HCT116 (cell line): ENCODE measurements around the gene CAMK2G. TPM values are rescaled to one million over a fixed set of nuclear protein-coding genes. Genes with fewer than 3 reads are reported as not detected.

Experiments used
- ATAC-seq: fragments of 200-7000 bp; cut with Tn5 transposase; 2 replicates; pipeline ENCODE4 v1.9.1; 2020; ENCODE audit warnings: mild to moderate bottlenecking, moderate library complexity
- BruUV-seq: library from RNA; stranded (reverse); fragments of 400-500 nt; replicated peaks from 2 replicates; lab custom pipeline; 2021; lab: Mats Ljungman, UMichigan
- CTCF ChIA-PET: fragments of 300-600 bp; sonication (Branson Sonifier 250); formaldehyde crosslinking; loops from one replicate; lab custom pipeline; 2021; ENCODE audit warnings: antibody characterized with exemption; lab: Charles Lee
- POLR2A ChIA-PET: fragments of 300-600, 350-600 bp; sonication (Branson Sonifier 250); formaldehyde crosslinking; loops from one replicate; lab custom pipeline; 2021; ENCODE audit warnings: antibody characterized with exemption; lab: Charles Lee
- RAD21 ChIA-PET, 2 experiments: fragments of 300-600 bp; sonication (Branson Sonifier 250); formaldehyde crosslinking; loops; one replicate each; lab custom pipeline; 2023; ENCODE audit warnings: low total read pairs in 2 of 2; ENCODE audit not compliant: uncharacterized antibody in 2 of 2, unreplicated experiment in 2 of 2, low non-redundant PET in 1 of 2; lab: Charles Lee
- DNase-seq: peaks from one replicate; pipeline ENCODE4 v3.0.0-alpha.2; 2010; ENCODE audit warnings: low read depth, low spot score
- H2AFZ ChIP-seq: fragments of 200-600 bp; shearing (Covaris generic), sonication (generic); 2 replicates; pipeline ENCODE4 v1.6.1; 2017; ENCODE audit warnings: low read depth, mixed run types, mixed read lengths, antibody characterized with exemption, low read length; ENCODE audit not compliant: poor library complexity, severe bottlenecking
- H3K27ac ChIP-seq: 2 replicates; pipeline ENCODE4 v1.5.1; 2012; ENCODE audit warnings: low read depth, low read length
- H3K27me3 ChIP-seq: fragments of 200-600 bp; sonication (generic); 2 replicates; pipeline ENCODE4 v1.6.1; 2016; ENCODE audit warnings: mixed run types, low read length, mixed read lengths; ENCODE audit not compliant: insufficient read depth
- H3K36me3 ChIP-seq, 2 experiments: fragments of 200-500 bp in 1 of 2; fragments of 200-600 bp in 1 of 2; sonication (Bioruptor generic) in 1 of 2; sonication (generic) in 1 of 2; 2 replicates each; pipeline versions ENCODE4 v1.5.1 to v1.6.1; 2014 to 2016; ENCODE audit warnings: low read length in 2 of 2, inconsistent platforms in 1 of 2, mixed read lengths in 1 of 2, mixed run types in 1 of 2; ENCODE audit not compliant: insufficient read depth in 2 of 2, control insufficient read depth in 1 of 2
- H3K4me1 ChIP-seq, 2 experiments: fragments of 200-600 bp in 1 of 2; sonication (generic) in 1 of 2; 2 replicates each; pipeline versions ENCODE4 v1.5.1 to v1.6.1; 2012 to 2017; ENCODE audit warnings: low read length in 2 of 2, inconsistent platforms in 1 of 2, mild to moderate bottlenecking in 1 of 2, mixed read lengths in 1 of 2, mixed run types in 1 of 2, moderate library complexity in 1 of 2; ENCODE audit not compliant: insufficient read depth in 2 of 2, control insufficient read depth in 1 of 2
- H3K4me2 ChIP-seq: fragments of 200-600 bp; sonication (generic); 2 replicates; pipeline ENCODE4 v1.6.1; 2017; ENCODE audit warnings: mixed run types, low read length, mixed read lengths
- H3K4me3 ChIP-seq, 2 experiments: fragments of 200-600 bp in 1 of 2; sonication (generic) in 1 of 2; replicated peaks in 1 of 2; 2 replicates each; pipeline ENCODE4 v1.5.1; 2011 to 2016; ENCODE audit warnings: low read length in 2 of 2, control low read depth in 1 of 2, low read depth in 1 of 2, mild to moderate bottlenecking in 1 of 2, mixed read lengths in 1 of 2, mixed run types in 1 of 2
- H3K79me2 ChIP-seq: fragments of 200-600 bp; sonication (generic); 2 replicates; pipeline ENCODE4 v1.6.1; 2017; ENCODE audit warnings: mild to moderate bottlenecking, mixed run types, low read length, moderate library complexity, mixed read lengths; ENCODE audit not compliant: insufficient read depth
- H3K9ac ChIP-seq: fragments of 200-600 bp; sonication (generic); 2 replicates; pipeline ENCODE4 v1.6.1; 2016; ENCODE audit warnings: low read length, mixed read lengths
- H3K9me2 ChIP-seq: fragments of 200-600 bp; sonication (generic), shearing (Covaris generic); 2 replicates; pipeline ENCODE4 v1.6.1; 2017; ENCODE audit warnings: mixed run types, mild to moderate bottlenecking, moderate library complexity; ENCODE audit not compliant: insufficient read depth
- H3K9me3 ChIP-seq, 2 experiments: fragments of 200-500 bp in 1 of 2; fragments of 200-600 bp in 1 of 2; sonication (Bioruptor generic) in 1 of 2; sonication (generic) in 1 of 2; 2 replicates each; pipeline ENCODE4 v1.6.1; 2014 to 2017; ENCODE audit warnings: low read length in 2 of 2, mixed read lengths in 2 of 2, inconsistent platforms in 1 of 2, low read depth in 1 of 2, mild to moderate bottlenecking in 1 of 2, mixed run types in 1 of 2, moderate library complexity in 1 of 2; ENCODE audit not compliant: control insufficient read depth in 1 of 2, insufficient read depth in 1 of 2
- H4K20me1 ChIP-seq: fragments of 200-600 bp; sonication (generic), shearing (Covaris generic); 2 replicates; pipeline ENCODE4 v1.6.1; 2017; ENCODE audit warnings: mixed run types, mild to moderate bottlenecking, moderate library complexity; ENCODE audit not compliant: insufficient read depth
- CTCF ChIP-seq, 3 experiments: fragments of 200-600 bp in 1 of 3; sonication (generic) in 1 of 3; IDR thresholded peaks in 2 of 3; conservative IDR thresholded peaks in 1 of 3; 2 replicates each; pipeline ENCODE4 v1.5.1; 2012 to 2017; ENCODE audit warnings: low read depth in 2 of 3, low read length in 2 of 3, antibody characterized with exemption in 1 of 3, borderline replicate concordance in 1 of 3, control low read depth in 1 of 3, mild to moderate bottlenecking in 1 of 3, mixed read lengths in 1 of 3, mixed run types in 1 of 3, moderate library complexity in 1 of 3; ENCODE audit not compliant: insufficient read depth in 1 of 3
- REST ChIP-seq: IDR thresholded peaks from 2 replicates; pipeline ENCODE4 v1.6.1; 2012; ENCODE audit warnings: low read depth
- intact Hi-C: fragments of 100-400 bp; cut with micrococcal nuclease; formaldehyde crosslinking; loops from 2 replicates; pipeline ENCODE4 v1.10.0; 2022
- total RNA-seq: library from RNA; stranded (reverse); gene quantifications from one replicate; pipeline ENCODE4 v1.2.1, GENCODE V29; 2021; ENCODE audit not compliant: unreplicated experiment

Gene CAMK2G
- total RNA-seq, 1 experiment from 2014 or later = 28.3 TPM

- H3K9ac ChIP-seq = no peak overlapping the region
- ChIA-PET POLR2A (no interaction called here), RAD21 (no interaction called here), CTCF (no interaction called here)
- H3K27ac ChIP-seq = no peak overlapping the region
- no peaks in the 10 kb centered on the region for H3K9me3 ChIP-seq
- no TSS peak for BruUV-seq
- no peaks in the 10 kb centered on the region for H4K20me1 ChIP-seq
- no peaks in the 10 kb centered on the region for H3K9me2 ChIP-seq
- no peak overlapping the region for H3K4me3 ChIP-seq
- H3K79me2 ChIP-seq = no peaks in the 10 kb centered on the region; the same call in 1 of the 2 replicates
- H2AFZ ChIP-seq = no peak overlapping the region
- H3K36me3 ChIP-seq = peaks cover 17 to 41% of the 10 kb centered on the region in 2 experiments
- intact Hi-C loops = no loop called here
- ATAC-seq = no peak
- H3K4me2 ChIP-seq = no peak overlapping the region
- no peaks in the 10 kb centered on the region for H3K4me1 ChIP-seq
- TF ChIP-seq REST (no peak), CTCF (IDR thresholded peaks at IDR 0.05 in 2 of 3, conservative IDR thresholded peaks at IDR 0.05 in 1 of 3; ENCODE audit: borderline replicate concordance in 1 of 3, insufficient read depth in 1 of 3, low read depth in 2 of 3, low read length in 2 of 3) (no peak)
- TF ChIP-seq, all 23 proteins: peak for 0
- no peaks in the 10 kb centered on the region for H3K27me3 ChIP-seq
- no peak for DNase-seq
Measured at GRCh38 chr10:73803680-73804286, 70.6 kb downstream of the CAMK2G start.
